GM18499 (cell line): ENCODE results near the gene GRIK1.
"Not testable (repeated sequence)": the region's sequence is repeated elsewhere in the genome, so short reads cannot be mapped to it uniquely, and the experiment has no call there.

Experiments
- ATAC-seq: cut with Tn5 transposase; IDR thresholded peaks from one replicate; pipeline ENCODE4 v1.9.1; 2021; ENCODE audit warnings: moderate number of reproducible peaks; ENCODE audit not compliant: insufficient read depth, unreplicated experiment

The GRIK1 gene

DNA sequence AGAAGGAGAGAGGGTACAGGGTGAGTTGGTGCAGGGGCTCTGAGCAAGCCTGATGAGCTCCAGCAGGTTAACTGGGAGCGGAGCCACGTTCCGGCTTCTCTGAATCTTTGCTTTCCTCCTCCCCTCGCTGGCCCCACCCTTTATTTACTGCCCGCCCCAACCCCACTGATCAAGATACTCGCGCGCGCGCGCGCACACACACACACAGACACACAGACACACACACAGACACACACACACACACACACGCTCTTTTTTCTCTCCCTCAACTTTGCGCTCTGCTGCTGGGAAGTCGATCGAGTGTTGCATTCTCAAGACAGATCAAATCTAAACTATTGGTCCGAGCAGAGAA lies at the start of gene GRIK1:
Gene GRIK1 (minus strand): TSS at position 73 of the 352 bp plus-strand sequence.
- no peak for ATAC-seq

DNA sequence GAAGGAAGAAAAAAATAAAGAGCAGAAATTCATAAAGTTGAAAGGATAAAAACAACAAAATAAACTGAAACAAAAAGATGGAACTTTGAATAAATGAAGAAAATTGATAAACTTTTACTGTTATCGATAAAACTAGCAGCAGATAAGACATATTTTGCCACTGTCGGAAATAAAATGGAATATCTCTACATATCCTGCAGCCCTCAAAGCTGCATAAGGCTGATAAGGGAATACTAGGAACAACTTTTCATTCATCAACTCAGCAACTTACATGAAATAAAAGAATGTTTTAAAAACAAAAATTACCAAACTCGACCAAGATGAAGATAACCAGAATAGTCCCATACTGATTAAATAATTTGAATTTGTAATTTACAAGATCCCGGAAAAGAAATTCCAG lies 48.0 kb upstream of the GRIK1 start:
- no peak for ATAC-seq

DNA sequence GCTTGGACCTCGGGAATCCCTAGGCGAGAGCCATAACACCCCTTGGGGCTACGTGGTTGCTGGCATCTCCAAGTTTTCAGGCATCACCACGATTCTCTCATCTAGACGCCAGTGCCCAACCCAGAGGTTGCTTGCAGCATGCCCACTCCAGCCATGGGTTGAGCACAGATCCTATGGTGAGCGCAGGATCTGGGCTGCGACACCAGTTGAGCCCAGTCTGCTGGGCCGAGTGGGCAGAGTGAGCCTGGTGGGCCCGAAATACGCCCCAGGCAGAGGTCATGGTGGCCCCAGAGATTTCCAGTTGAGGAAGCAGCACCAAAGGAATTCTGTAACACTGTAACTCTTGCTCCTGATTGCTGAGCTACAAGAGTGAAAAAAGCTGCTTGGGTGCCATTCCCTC lies 46.1 kb upstream of the GRIK1 start:
- no peak for ATAC-seq

DNA sequence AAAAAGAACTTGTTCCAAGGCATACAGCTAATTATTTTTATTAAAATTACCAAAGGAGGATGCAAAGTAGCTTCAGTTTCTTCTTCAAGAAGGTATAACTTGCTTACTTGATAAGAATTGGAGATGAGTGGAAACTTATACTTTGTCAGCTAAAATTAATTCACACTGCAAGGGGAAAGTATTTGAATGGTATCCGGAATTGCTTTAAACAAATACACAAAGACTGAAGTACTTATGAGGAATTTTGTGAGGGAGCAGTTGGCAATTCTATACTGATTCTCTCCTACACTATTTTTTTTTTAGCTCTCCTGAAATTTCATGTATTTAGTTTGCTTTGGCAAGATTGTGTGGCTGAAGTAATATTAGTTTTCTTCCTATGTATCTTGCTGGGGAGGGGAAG lies 39.2 kb upstream of the GRIK1 start:
- no peak for ATAC-seq

DNA sequence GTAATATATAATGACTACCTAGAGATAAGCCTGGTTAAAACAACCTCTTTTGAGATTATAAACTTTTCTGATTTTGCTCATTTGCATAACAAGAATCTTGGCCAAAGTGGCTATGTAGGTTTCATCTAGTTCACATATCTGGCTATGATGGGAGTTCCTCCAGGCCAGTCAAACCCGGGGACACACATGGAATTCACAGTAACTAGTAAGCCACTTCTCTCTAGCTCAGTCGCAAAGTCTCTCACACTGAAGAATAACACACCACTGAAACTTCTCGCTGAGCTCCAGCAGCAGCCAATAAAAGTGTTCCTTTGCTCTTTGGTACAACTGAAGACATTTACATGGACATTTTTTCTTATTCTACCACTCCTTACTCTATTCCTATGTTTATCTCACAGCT lies 36.0 kb upstream of the GRIK1 start:
- ATAC-seq, result no peak

DNA sequence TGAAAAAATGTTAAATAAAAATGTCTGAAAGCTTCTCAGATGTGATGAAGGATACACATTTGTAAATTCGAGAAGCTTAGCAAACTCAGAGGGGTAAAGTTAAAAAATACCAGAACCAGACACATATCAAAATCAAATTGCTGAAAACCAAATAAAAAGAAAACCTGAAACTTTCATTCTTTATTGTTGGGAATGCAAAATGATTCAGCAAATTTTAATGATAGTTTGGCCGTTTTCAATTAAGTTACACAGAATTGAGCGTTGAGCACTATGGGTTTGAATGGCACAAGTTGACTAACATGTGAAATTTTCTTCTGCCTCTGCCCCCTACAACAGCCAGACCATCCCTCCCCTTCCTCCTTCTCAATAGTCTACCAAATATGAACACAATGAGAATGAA lies 33.5 kb upstream of the GRIK1 start:
- no peak for ATAC-seq

DNA sequence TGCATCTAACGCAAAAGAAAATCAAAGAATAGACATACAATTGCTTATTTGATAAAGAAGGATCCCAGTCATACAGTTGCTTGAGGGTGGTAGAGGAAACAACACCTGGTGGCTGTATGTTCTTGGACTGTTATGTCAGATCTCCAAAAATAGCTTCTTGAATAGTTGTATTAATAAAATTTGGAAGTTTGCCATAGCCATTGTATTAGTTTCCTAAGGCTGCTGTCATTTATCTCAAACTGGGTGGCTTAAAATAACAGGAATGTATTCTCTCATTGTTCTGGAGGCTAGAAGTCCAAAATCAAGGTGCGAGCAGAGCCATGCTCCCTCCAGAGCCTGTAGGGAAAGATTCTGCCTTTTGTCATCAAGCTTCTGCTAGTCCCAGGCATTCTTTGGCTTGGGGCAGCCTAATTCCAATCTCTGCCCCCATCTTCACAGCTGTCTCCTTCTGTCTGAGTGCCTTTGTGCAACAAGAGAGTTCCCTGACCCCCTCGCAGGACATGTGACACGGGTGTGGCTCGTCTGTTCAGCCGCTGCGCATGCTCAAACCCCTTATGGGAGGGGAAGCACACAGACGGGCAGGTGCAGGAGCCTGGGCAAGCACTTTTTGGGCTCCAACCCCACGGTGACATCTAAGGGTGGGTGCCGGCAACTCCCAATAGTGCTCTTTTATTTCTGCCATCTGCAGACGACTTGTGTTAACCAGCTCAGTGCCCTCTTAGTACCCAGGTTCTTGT lies 21.7 kb upstream of the GRIK1 start:
- ATAC-seq, result no peak

DNA sequence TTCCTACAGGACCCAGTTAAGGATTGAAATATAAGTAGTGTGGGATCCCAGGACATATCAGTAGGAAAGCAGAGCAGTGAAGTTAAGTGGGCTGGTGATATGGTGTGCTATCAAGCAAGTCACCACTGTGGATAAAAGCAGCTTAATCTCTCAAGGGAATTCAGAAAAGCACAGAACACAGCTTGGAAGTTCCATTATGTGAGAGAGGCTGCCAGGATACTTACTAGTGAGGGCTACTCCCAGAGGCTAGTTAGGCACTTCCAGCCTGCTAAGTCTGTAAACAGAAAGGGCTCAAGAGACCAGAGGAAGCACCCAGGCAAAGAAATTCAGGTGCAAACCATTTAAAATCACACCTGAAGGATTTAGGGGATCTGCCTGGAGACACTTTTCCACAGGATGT lies 18.8 kb upstream of the GRIK1 start:
- no peak for ATAC-seq

DNA sequence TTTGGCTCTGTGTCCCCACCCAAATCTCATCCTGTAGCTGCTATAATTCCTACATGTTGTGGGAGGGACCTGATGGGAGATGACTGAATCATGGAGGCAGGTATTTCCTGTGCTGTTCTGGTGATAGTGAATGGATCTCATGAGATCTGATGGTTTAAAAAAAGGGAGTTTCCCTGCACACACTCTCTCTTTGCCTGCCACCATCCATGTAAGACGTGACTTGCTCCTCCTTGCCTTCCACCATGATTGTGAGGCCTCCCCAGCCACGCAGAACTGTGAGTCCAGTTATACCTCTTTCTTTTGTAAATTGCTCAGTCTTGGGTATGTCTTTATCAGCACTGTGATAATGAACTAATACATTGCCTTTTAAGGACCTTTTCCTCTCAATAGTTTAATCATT lies 18.2 kb upstream of the GRIK1 start:
- not testable (repeated sequence) for ATAC-seq

DNA sequence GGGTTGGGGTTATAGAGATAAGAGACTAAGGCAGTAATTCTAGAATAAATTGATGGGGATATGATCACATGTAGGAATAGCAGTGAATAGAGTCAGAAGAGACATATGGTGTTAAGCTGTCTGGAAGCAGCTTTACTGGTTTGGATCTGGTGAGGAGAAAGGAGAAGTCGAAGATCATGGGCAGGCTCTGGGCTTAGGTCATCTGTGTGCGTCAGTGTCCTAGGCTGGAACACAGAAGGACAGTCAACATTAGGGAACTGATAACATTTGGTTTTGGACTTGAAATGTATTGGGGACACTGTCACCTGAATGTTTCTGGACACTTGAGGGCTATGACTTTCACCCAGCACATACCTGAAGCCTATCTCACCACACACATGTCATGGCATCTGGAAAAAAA lies 13.9 kb upstream of the GRIK1 start:
- no peak for ATAC-seq

DNA sequence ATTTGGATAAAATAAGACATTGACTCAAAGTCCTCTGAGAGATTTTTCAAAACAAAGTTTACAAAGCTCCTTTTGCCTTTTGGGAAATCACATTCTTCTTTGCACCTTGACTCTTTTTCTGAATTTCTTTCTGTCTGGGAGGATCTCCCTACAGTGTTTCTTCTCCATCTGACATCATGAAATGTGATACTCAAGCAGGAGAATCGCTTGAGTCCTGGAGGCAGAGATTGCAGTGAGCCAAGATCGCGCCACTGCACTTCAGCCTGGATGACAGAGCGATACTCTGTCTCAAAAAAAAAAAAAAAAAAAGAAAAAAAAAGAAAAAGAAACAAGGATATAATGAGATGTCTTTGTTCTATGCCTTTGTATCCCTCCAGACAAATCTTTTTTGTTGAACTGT lies 13.3 kb upstream of the GRIK1 start:
- no peak for ATAC-seq

DNA sequence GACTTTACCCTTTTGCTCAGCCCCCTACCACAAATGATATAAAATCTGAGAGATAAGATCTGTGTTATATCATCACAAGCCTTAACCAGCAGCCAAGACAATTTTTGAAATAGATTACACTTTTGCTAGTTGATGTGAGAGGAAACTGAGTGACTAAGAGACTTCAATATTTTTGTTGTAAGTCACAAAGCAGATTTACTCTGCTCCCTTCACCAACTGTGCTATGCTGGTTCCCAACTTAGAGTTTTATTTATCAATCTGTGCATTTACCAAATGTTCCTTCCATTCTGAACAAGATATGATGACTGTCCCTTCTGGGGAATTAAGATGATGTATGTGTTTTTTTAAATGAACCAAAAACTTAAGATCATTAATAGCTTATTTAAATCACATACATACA lies 12.1 kb upstream of the GRIK1 start:
- ATAC-seq, result no peak

DNA sequence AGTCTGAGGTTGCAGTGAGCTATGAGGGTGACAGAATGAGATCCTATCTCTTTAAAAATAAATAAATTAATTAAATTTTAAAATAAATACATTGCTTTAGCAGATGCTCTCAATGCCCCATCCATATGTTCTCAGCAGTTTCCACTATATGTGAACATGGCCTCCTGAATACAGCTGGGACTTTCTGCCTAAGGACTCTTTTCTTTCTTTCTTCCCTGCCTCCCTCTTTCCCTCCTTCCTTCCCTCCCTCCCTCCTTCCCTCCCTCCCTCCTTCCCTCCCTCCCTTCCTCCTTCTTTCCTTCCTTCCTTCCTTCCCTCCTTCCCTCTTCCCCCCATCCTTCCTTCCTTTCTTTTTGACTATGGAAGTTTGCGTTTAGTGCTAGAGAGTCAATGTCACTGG lies 10.2 kb upstream of the GRIK1 start:
- no peak for ATAC-seq

DNA sequence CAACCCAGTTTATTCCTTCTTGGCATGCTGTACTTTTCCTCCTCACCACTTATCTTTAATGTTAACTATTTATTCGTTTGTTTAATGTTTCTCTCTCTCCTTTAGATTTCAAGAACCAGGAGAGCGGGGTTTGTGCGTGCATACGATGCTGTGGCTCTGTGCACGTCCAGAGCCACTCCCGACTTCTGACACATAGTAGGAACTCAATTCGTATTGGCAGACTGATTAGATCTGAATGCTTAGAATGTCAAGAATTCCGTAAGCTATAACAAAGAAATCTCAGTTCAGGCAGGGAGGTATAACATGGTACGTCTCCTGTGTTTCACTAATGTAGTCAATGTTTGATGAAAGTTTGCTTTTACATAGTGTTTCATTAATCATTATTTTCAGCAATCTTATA lies 7.3 kb upstream of the GRIK1 start:
- no peak for ATAC-seq

DNA sequence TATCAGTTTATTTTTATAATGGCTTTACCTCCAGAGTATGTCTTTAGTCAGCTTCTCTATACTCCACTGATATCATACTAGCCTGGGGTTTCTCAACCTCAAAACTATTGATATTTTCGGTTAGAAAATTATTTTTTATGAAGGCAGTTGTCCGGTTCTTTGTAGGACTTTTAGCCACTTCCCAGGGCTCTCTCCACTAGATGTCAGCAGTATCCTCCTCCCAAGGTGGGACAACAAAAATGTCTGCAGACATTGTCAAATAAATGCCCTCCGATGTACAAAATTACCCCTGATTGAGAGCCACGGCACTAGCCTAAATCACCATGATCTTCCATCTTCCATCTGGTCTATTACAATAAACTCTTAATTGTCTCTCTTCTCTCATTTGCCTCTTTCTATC lies 4.1 kb upstream of the GRIK1 start:
- ATAC-seq, result no peak

DNA sequence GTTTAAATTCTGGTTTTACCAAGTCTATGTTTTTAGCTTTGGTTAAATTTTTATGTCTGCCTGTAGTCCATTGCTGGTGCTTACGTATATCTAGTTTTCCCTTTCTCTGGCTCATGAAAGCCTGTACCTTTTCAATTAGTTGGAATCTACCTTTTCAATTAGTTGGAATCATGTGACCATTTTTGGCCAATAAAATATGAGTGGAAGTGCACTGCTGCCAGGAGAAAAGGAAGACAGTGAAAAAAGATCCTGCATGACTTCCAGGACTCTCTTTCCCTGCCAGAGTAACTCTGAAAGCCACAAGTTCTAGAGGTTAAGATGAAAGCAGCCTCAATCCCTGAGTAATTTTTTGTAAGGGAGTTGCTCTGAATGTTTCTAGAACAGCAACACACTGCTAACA lies 2.2 kb upstream of the GRIK1 start:
- ATAC-seq, result no peak

DNA sequence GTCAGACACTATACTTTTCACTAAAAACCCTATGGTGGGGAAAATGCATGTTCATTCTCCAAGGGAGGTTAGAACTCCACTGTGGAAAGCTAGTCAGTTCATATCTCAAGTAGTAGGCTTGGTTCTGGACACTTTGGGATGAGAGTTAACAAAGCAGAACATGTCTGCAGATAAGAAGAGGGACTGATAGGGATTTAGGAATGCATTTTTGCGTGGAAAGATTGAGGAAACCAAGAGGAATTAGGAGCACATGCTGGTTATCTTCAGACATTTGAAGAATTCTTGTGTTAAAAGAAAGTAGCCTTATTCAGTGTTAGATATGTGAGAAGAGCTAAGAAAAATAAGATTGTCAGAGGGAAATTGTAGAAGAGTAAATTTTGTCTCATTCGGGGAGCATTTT lies 1.2 kb upstream of the GRIK1 start:
- no peak for ATAC-seq

DNA sequence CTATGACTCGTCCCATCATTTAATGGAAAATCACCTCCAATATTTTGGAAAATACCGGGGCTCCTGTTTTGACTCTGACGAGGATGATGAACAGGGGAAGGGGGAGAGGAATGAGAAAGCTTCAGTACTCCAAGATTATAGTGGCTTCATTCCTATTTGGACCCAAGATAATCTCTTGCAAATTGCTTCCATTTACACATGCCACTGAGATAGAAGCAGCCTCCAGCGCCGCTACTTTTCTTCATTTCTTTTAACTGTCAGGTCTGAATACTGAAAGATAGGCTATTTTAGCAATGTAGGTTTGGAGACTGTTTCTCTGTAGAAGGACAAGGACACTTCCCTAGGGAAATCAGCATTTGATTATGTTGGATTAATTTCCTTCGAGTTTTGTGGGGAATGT lies 565 bp upstream of the GRIK1 start:
- ATAC-seq, result no peak

DNA sequence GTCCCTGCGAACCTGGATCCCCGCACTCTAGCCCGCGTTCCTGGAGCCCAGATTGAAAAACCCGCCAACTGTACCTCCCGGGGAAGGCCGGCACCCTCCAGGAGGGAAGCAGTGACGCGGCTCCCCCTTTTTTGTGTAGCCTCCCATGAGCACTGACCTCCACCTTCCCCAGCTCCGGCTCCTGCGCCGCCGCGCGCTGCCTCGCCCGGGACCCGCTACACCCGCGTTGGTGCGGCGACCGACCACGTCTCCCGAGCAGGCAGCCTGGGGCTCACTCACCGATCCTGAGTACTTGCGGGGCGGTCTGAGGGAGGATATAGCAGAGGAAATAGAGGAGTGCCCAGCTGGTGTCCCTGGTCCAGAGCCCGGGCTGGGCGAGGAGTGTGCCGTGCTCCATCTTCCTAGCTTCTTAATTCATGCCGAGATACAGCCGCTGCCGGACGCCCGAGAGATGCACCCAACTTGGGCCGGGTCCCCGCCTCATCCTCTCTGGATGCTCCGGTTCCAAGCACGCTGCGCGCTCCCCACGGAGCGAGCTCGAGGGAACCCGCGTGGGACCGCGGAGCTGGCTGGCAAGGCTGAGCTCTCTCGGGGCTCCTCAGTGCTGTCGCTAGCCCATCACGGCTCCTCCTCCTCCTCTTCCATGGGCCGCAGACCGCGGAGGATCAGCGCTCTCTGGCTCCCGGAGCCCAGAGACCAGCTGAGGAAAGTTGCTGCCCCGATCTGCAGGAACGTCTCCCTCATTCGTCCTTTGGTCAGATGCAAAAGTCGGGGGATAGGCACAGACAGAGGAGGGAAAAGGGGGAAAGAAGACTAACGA lies 482 bp downstream of the GRIK1 start:
- no peak for ATAC-seq

DNA sequence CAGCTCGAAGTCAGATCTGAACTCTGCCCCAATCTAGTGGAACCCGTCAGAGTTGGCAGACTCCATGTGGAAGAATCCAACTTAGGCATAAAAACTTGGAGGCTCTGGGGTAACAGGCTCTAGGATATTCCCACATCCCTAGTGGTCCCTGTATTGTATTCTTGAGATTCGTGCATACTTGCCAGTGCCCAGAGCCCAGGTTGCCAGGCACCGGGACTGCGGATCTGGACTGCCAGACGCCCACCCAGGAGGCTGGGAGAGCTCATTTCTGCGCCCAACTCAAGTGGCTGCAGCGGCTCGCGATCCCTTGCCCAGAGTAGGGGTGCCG lies 1.1 kb downstream of the GRIK1 start:
- ATAC-seq, result no peak

DNA sequence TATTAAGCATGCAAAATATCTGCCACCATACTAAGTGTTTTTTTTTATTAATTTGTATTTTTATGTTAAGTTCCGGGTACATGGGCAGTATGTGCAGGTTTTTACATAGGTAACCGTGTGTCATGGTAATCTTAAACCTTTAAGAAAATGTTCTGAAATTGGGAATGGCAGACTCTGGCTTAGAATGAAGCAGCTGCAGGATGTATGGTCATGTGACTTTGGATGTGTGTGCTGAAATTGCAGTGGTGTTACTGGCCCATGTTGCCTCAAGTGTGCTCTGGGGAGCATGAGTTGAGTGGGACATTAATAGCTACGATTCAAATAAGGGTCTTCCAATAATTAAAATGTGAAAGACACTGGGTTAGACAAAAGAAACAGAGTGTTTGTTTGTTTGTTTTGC lies 6.7 kb downstream of the GRIK1 start:
- no peak for ATAC-seq

DNA sequence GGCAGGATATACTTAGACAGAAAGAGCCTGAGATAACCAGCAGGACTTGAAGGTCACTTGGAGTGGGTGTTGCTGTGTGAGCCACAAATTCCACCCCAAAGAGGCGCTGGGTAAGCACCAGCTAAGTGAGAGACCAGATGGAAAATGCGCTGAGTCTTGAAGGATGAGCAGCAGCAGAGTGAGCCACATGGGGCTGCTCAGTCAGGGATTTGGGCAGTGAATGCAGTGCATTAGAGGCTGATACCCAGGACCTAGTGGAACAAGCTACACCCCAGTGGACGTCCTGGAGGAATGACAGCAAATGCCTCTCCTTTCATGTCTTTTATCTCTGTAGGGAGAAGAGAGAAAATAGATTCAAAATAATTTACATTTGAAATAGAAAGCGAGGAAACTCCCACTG lies 11.3 kb downstream of the GRIK1 start:
- no peak for ATAC-seq
